ENCODE data around the gene SH2D4B. TPM values are rescaled to one million over a fixed set of nuclear protein-coding genes. Genes with fewer than 3 reads are reported as not detected.

Gene SH2D4B
- total RNA-seq, 1 experiment from 2014 or later = 0.22 TPM

DNA sequence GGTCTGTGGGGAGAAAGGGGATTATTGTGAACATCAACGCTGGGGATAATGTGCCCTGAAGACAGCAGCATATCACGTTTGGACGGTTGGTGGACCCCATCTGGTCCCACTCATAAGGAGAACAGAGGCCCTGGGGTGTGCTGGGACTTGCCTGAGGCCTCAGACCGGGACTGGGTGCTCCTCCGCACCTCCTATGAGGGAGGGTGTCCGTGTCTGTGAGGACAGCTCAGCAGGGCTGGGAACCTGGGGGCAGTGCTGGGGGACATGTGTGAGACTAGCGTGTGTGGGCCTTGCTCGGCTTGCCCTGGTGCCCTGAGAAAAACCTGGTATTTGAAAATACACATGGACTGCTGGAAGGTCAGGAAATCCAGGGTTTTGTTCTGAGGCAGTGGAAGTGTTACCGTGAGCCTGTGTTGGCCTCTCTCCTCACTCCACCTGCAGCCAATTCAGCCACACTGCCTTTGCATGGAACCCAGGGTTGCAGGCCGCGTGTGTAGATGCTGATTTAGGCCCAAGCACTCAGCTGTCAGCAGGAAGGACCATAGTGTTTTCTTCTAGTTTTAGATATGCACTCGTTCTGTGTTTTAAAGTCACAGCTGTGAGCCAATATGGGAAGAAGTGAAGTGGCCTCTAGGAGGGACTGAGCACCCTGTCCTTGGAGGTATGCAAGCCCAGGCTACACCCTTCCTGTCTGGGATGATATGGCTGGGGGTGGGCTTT is 13.4 kb upstream of the SH2D4B start:
- no peaks in the 10 kb centered on the region for H3K9me2 ChIP-seq (ENCODE audit: insufficient read depth)
- ATAC-seq (peak; percentile 44), DNase-seq (ENCODE audit: low read depth, low spot score) (no peak)
- TF ChIP-seq POLR2AphosphoS5 (IDR thresholded peaks at IDR 0.05; ENCODE audit: low read depth, low read length) = 0 out of 2 replicates have a peak, but pooled peaks have one; percentile 18
- TF ChIP-seq, protein P1, sequence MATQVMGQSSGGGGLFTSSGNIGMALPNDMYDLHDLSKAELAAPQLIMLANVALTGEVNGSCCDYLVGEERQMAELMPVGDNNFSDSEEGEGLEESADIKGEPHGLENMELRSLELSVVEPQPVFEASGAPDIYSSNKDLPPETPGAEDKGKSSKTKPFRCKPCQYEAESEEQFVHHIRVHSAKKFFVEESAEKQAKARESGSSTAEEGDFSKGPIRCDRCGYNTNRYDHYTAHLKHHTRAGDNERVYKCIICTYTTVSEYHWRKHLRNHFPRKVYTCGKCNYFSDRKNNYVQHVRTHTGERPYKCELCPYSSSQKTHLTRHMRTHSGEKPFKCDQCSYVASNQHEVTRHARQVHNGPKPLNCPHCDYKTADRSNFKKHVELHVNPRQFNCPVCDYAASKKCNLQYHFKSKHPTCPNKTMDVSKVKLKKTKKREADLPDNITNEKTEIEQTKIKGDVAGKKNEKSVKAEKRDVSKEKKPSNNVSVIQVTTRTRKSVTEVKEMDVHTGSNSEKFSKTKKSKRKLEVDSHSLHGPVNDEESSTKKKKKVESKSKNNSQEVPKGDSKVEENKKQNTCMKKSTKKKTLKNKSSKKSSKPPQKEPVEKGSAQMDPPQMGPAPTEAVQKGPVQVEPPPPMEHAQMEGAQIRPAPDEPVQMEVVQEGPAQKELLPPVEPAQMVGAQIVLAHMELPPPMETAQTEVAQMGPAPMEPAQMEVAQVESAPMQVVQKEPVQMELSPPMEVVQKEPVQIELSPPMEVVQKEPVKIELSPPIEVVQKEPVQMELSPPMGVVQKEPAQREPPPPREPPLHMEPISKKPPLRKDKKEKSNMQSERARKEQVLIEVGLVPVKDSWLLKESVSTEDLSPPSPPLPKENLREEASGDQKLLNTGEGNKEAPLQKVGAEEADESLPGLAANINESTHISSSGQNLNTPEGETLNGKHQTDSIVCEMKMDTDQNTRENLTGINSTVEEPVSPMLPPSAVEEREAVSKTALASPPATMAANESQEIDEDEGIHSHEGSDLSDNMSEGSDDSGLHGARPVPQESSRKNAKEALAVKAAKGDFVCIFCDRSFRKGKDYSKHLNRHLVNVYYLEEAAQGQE (IDR thresholded peaks at IDR 0.05; ENCODE audit: low read depth) = no peak
- no TSS peak for BruUV-seq (replicated peaks)
- intact Hi-C loops (cut with micrococcal nuclease) = no loop called here
- no peak overlapping the region for H3K4me3 ChIP-seq (replicated peaks in 1 of 2; ENCODE audit: low read depth in 1 of 2, low read length in 2 of 2)
- no peak overlapping the region for H3K27ac ChIP-seq (ENCODE audit: low read depth, low read length)
- H3K4me1 ChIP-seq (ENCODE audit: control insufficient read depth in 1 of 2, insufficient read depth in 2 of 2, low read length in 2 of 2) = no peaks in the 10 kb centered on the region
- H3K27me3 ChIP-seq (ENCODE audit: insufficient read depth, low read length) = no peaks in the 10 kb centered on the region
- no peaks in the 10 kb centered on the region for H3K9me3 ChIP-seq (ENCODE audit: control insufficient read depth in 1 of 2, insufficient read depth in 1 of 2, low read depth in 1 of 2, low read length in 2 of 2)
- no peak overlapping the region for H3K4me2 ChIP-seq (ENCODE audit: low read length)
- no peaks in the 10 kb centered on the region for H4K20me1 ChIP-seq (ENCODE audit: insufficient read depth)
- no peak overlapping the region for H3K9ac ChIP-seq (ENCODE audit: low read length)
- CTCF ChIA-PET = no interaction called here
- H2AFZ ChIP-seq (ENCODE audit: low read depth, low read length, poor library complexity, severe bottlenecking) = no peak overlapping the region
- no peaks in the 10 kb centered on the region for H3K36me3 ChIP-seq (ENCODE audit: control insufficient read depth in 1 of 2, insufficient read depth in 2 of 2, low read length in 2 of 2)
- H3K79me2 ChIP-seq (ENCODE audit: insufficient read depth, low read length) = no peaks in the 10 kb centered on the region
- POLR2A ChIA-PET = no interaction called here
- RAD21 ChIA-PET (ENCODE audit: low non-redundant PET in 1 of 2, low total read pairs in 2 of 2, uncharacterized antibody in 2 of 2, unreplicated experiment in 2 of 2) = no interaction called here

DNA sequence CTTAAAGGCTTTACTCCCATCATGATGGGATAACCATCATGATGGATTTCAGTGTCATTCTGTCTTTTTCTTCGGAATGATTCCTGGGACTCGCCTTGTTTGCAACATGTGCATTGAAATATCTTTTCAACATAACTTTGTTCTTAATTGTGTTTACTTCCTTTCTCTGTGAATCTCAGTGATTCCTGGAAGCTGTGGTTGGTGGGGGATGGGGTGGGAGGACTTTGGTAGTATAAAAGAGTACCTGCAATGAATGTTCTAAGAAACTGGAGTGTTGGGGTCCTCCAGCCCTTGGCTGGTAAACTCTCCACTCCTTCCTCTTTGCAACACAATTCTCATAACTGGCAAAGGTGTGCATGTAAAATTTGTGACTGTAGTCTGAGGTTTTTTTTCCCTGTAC is 11.5 kb upstream of the SH2D4B start:
- ChIA-PET POLR2A (no interaction called here), CTCF (interaction anchor here (1.3 to 2.0 kb wide), 2 partner anchors 10 to 21 kb away, joined by 4 read pairs; no protein-coding TSS in a partner anchor), RAD21 (ENCODE audit: low non-redundant PET in 1 of 2, low total read pairs in 2 of 2, uncharacterized antibody in 2 of 2, unreplicated experiment in 2 of 2) (no interaction called here)
- ATAC-seq = no peak
- H3K79me2 ChIP-seq (ENCODE audit: insufficient read depth, low read length) = no peaks in the 10 kb centered on the region
- H3K9me2 ChIP-seq (ENCODE audit: insufficient read depth) = no peaks in the 10 kb centered on the region
- H3K27ac ChIP-seq (ENCODE audit: low read depth, low read length) = no peak overlapping the region
- no peaks in the 10 kb centered on the region for H3K27me3 ChIP-seq (ENCODE audit: insufficient read depth, low read length)
- no peaks in the 10 kb centered on the region for H3K9me3 ChIP-seq (ENCODE audit: control insufficient read depth in 1 of 2, insufficient read depth in 1 of 2, low read depth in 1 of 2, low read length in 2 of 2)
- no TSS peak for BruUV-seq (replicated peaks)
- no peak for DNase-seq (ENCODE audit: low read depth, low spot score)
- no peak overlapping the region for H3K4me2 ChIP-seq (ENCODE audit: low read length)
- H2AFZ ChIP-seq (ENCODE audit: low read depth, low read length, poor library complexity, severe bottlenecking) = no peak overlapping the region
- no peaks in the 10 kb centered on the region for H4K20me1 ChIP-seq (ENCODE audit: insufficient read depth)
- intact Hi-C loops (cut with micrococcal nuclease) = no loop called here
- peaks cover 0 to 4% of the 10 kb centered on the region in 2 experiments; a peak in 1 of 4 replicates for H3K4me1 ChIP-seq (ENCODE audit: control insufficient read depth in 1 of 2, insufficient read depth in 2 of 2, low read length in 2 of 2)
- no peak overlapping the region for H3K4me3 ChIP-seq (replicated peaks in 1 of 2; ENCODE audit: low read depth in 1 of 2, low read length in 2 of 2)
- no peaks in the 10 kb centered on the region for H3K36me3 ChIP-seq (ENCODE audit: control insufficient read depth in 1 of 2, insufficient read depth in 2 of 2, low read length in 2 of 2)
- H3K9ac ChIP-seq (ENCODE audit: low read length) = no peak overlapping the region
- TF ChIP-seq EZH2phosphoT487 (IDR thresholded peaks at IDR 0.05; ENCODE audit: borderline replicate concordance) (no peak), EZH2 (IDR thresholded peaks at IDR 0.05) (no peak), SRF (IDR thresholded peaks at IDR 0.05; ENCODE audit: low read depth) (no peak), RAD21 (IDR thresholded peaks at IDR 0.05; ENCODE audit: low read depth) (no peak), JUND (IDR thresholded peaks at IDR 0.05) (no peak), ELF1 (IDR thresholded peaks at IDR 0.05; ENCODE audit: borderline replicate concordance, low read depth) (no peak), EGR1 (IDR thresholded peaks at IDR 0.05; ENCODE audit: low read depth) (no peak), POLR2AphosphoS5 (IDR thresholded peaks at IDR 0.05; ENCODE audit: low read depth, low read length) (no peak), CEBPB (IDR thresholded peaks at IDR 0.05; ENCODE audit: low read depth) (no peak), TCF7L2 (IDR thresholded peaks at IDR 0.05; ENCODE audit: borderline replicate concordance, extremely low read depth, insufficient read depth, insufficient read length) (no peak), ZNF274 (IDR thresholded peaks at IDR 0.05; ENCODE audit: low read depth, low read length) (no peak), POLR2A (IDR thresholded peaks at IDR 0.05; ENCODE audit: borderline replicate concordance, extremely low read depth, insufficient read depth, insufficient read length) (no peak)
- TF ChIP-seq, protein P2, sequence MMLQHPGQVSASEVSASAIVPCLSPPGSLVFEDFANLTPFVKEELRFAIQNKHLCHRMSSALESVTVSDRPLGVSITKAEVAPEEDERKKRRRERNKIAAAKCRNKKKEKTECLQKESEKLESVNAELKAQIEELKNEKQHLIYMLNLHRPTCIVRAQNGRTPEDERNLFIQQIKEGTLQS (IDR thresholded peaks at IDR 0.05) = no peak
- TF ChIP-seq, protein P3, sequence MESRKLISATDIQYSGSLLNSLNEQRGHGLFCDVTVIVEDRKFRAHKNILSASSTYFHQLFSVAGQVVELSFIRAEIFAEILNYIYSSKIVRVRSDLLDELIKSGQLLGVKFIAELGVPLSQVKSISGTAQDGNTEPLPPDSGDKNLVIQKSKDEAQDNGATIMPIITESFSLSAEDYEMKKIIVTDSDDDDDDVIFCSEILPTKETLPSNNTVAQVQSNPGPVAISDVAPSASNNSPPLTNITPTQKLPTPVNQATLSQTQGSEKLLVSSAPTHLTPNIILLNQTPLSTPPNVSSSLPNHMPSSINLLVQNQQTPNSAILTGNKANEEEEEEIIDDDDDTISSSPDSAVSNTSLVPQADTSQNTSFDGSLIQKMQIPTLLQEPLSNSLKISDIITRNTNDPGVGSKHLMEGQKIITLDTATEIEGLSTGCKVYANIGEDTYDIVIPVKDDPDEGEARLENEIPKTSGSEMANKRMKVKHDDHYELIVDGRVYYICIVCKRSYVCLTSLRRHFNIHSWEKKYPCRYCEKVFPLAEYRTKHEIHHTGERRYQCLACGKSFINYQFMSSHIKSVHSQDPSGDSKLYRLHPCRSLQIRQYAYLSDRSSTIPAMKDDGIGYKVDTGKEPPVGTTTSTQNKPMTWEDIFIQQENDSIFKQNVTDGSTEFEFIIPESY (IDR thresholded peaks at IDR 0.05; ENCODE audit: extremely low read depth, insufficient replicate concordance, low read length) = no peak
